HT-29 (cell line): ENCODE data around the gene TAF3. TPM values are rescaled to one million over a fixed set of nuclear protein-coding genes. Genes with fewer than 3 reads are reported as not detected.

Source experiments
- DNase-seq: peaks from one replicate; pipeline ENCODE4 v3.0.0-alpha.2; 2015; ENCODE audit warnings: low spot score
- total RNA-seq: library from RNA; depleted of rRNA; stranded (reverse); fragments of >200 nt; shearing (Covaris generic); gene quantifications from 2 replicates; pipeline ENCODE4 v1.2.3, GENCODE V29; 2014

The TAF3 gene
- total RNA-seq, 1 experiment from 2014 or later, result 2.3 TPM

DNA sequence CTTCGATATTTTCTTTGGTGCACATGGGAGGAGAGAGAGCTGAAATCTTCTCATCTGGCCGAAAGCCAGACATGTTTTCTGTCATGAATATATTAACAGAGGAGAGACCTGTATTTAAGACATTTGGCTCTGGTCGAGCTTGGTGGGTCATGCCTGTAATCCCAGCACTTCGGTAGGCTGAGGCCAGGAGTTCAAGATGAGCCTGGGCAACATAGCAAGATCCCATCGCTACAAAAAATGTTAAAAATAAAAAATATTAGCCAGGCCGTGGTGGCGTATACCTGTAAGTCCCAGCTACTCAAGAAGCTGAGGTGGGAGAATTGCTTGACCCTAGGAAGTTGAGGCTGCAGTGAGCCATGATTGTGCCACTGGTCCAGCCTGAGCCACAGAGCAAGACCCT, 214.3 kb downstream of the TAF3 start:
- DNase-seq, result no peak

DNA sequence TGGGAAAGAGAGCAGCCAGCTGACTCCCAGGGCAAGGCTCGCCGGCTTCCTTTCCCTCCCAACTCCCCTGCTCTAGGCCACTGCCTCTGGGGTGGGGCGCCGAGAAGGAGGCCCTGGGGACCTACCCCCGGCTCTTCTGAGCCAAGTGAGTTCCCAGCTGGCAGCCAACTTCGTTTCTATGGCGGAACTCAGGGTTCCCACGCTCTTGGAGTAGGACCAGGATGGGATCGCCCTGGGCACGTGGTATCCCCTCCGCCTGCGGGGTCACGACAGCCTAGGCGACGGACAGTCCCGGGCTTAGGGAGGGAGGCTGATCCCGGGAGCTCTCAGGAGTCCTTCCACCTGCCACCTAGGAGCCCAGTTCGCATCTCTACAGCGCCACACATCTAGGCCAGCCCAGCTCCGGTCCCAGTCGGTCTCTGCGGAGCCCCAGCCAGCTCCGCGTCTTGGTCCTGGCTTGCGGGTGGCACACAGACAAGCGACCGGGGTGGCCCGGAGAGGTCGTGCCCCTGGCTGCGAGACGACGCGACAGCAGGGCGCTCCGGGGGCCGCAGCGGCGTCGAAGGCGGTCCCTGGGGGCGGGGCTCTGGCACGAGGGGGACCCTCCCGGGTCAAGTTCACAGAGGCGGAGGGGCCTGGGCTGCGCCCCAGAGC, 215.6 kb downstream of the TAF3 start:
- DNase-seq, result no peak

DNA sequence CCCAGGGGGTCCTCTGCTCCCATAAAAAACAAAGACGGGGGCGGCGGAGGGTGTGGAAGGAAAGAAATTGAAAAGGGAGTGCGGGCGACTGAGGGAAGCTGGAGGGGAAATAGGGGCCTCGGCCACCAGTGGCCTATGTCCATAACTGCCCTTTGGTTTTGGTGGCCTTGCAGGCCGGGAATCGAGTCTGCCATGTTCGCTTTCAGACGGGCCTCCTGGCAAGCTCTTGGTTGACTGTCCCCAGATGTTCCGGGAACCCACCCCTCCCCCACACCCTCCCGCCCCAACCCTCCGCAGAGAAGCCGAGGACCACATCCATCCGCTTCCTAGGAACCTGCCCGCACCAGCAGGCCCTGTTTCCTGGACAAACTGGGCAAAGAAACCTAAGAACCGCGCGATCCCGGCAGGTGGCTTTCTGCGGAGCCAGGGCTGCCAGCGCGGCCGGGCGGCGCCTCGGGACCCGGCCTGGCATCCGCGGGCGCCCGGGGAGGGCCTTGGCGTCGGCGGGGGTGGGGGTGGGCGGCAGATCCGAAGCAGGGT, 216.2 kb downstream of the TAF3 start:
- DNase-seq, result no peak

DNA sequence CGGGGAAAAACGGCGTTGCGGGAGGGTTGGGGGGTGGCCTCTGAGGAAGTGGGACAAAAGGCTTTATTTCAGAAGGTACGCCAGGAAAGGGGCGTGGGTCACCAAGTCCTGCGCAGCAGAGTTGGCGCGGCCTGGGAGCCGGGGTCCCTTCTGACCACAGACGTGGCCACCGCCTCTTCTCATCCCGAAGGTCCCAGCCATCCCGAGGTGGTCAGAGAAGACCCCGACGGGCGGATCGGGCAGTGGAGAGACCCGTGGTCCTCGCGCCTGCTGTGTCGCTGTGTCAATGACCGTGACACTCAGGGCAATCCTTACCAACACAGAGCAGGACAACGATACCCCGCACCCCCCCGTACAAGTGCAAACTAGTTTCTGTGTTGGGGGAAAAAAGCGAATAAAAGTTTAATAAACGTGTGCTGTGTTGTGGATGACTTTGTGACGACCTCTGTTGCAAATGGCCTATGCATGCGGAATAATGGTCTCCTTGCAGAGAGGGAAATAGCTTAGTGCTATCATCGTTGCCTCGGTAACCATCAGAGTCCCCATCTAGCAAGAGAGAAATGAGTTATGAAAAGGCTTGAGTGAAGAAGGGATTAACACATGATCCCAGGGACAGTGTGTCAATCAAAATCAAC, 216.8 kb downstream of the TAF3 start:
- DNase-seq, result no peak

DNA sequence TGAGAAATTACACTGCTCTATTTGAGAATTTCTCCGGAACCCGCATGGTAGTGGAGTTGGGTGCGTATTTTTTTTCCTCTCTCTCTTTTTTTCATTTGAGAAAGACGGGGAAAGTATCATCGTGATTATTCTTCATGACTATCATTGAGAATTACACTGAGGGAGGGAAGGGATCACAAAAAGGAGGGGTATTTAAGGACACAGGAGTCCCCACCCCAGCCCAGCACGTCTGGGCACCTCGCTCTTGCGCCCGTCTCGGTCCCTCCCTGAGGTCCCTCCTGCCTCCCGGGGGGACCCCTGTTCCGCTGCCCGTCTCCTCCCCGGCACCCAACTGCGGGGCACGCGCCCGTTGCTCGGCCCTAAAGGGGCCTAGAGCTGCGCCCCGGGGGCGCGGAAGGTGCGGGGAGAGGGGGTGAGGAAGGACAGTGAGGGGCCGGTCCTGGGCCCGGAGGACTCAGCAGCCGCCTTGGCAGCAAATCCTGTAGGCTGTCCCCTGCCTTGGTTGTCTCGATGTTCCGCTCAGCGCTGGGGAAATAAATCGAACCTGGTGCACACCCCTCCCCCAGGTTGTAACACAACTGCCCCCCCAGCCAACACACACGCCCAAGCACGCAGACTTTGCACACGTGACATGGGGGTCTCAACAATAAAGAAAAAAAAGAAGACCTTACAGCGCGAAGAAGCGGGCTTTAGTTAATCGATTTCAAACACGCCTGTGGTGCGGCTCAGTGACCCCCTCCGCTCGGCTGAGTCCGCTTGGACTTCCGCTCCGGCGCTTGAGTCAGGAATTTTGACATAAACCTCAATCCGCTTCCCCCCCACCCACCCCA, 217.6 kb downstream of the TAF3 start:
- DNase-seq, result no peak

DNA sequence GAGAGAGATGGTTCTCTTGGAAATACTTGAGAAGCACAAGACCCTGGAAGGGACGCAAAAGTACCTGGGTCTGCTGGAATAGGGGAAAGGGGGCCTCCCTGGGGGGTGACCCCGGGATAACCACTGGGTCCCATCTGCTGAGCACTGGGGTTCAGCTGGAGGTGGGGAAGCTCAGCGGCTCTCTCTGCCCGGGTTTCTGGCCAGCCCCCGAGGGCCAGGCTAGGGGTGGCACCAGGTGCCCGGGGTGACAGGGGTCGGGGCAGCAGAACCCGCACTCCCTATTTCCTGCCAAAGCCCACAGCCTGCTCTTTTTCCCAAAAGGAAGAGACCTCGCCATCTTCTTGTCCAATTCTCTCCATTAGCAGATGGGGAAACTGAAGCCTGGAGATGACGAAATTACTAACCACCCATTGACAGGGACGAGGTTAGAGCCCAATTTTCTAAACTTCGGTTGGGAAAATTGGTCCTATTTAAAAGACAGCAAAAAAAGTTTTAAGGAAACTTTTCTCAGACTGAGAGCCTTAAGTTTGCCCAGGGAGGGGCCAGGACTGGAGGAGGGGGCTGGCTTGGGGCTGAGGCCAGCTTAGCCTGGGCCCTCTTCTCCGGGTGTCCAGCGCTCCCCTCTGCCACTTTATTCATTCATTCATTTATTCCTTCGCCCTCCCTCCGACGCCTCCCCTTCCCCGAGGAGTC, 218.3 kb downstream of the TAF3 start:
- no peak for DNase-seq

DNA sequence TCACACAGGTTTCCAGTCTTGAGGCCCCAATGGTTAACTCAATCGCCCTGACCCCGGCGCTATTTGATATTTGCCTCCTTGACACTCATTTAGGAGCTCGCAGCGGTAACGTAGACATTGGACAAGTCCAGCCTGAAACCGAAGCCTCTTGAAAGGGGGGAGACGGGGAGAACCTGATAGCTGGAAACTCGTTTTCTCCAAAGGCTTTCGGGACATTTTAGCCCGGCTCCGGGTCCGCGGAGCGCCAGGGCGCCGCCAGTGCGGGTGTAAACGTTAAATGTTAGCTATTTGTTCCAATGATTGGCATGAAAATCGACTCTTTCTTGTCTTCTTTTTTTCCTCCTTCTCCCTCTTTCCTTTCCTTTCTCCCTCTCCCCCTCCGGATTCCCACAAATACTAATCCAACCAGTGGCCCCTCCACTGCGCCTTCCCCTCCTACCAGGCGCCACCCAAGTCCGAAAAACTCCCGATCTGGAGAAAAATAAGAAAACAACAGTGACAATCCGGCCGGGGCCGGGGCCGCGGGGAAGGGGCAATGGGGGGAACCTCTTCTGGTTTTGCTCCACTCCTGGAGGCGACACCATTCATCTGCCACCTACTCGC, 219.0 kb downstream of the TAF3 start:
- no peak for DNase-seq

DNA sequence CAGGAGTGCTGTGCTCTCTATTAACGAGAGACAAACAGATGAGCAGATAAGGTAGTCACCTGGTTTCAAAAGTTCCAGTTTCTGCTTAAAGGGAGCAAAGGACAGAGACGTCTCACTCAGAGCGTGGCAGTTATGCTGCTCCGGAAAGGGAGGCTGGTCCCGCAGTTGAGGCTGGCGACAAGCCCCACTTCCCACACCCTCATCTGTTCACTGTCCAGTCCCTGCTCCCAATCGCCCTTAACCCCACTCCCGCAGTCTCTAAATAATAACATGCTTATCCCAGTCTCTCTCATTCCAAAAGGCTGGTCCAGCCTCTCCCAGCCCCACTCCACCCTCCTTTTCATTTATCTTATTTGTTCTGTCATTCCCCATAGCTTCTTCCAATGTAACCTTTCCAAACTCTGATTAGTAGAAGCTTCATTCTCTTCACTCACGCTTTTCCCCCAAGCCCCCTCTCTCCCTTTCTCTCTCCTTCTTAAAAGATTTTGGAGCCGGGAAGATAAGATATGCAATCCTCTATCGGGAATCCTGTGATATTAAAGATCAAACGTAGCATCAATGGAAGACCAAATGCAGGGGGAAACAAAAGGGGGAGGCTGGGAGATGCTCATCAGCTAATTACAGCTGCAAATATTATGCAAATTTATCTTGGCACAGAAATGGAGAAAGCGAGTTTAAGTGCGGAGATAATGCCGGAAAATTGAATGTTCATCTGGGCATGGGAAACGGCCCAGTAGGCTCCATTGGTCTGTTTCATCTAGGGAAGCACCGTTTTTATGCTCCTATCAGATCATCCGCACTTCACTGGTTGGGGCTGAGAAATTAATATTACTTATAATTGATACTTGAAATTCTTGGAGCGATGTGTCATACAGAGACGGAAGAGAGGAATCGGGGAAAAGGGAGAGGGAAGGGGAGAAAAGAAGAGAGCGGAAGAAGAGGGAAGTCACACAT, 219.9 kb downstream of the TAF3 start:
- DNase-seq, result no peak

DNA sequence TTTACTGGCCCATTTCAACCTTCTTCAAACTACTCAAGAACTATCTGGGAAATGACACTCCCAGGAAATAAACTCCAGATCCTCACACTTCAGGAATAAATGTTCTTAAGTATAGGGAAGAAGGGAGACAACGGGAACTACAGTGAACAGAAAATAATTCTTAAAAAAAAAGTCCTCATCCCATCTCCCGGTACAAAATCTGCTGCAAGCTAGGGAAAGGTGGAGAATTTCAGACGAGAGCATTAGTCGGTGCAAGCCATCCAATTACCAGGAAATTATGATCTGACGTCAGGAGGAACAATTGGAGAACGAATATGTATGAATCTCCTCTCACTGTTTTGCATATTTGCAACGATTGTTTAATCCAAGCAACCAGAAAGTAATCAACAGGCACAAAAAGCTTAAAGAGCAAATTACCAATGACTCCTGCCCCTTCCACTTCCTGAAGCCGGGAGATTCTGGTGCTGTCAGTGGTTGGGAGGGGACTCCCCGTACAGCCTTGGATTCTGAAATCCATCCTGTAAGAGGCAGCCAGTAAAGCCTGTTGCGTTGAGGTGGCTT, 221.1 kb downstream of the TAF3 start:
- no peak for DNase-seq

DNA sequence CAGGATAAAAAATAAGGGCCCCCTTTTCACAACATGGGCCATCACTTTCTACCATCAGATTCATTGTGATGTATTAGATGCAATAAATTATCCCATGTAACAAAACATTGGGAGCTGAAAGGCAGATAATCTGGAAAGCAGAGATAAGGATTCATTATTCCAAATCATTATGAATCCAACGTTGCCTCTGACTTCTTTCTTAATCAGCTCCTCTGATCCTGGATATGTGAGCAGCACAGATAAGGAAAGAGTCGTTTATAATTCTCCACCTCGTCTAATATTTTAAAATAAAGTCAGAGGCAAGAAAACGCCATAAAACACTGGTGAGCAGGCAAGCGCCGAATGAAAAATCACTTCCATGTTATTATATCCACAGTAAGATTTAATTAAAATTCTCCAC, 222.3 kb downstream of the TAF3 start:
- DNase-seq, result no peak

DNA sequence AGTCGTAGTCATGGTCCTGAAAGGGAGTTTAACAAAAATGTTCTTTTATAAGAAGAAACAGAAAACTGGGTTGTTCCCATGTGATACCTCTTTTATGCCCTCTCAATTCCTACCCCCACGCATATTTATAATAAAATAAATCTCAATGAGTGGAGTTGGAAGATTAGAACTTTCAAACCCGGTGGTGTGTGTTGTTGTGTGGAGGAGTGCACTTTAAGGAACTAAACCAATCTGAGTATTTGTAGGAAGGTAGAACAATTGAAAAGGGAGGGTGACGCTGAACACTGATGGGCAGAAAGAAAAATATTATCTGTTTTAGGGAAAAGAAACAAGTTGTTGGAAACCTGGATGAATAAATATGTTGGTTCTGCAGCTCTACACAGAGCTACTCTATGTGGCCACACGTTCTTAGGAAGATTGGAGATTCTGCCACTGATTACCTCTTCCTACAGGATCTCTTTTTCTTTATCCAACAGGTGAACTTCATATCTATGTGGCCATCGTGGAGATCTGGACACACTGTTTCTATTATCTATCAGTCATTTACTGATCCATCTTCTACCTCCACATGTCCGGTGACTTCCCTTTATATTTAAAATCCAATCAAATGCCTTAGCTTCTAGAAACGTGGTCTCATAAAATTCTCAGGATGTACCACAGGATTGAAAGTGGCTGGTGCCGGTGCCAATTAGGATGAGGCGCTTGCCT, 223.1 kb downstream of the TAF3 start:
- no peak for DNase-seq

DNA sequence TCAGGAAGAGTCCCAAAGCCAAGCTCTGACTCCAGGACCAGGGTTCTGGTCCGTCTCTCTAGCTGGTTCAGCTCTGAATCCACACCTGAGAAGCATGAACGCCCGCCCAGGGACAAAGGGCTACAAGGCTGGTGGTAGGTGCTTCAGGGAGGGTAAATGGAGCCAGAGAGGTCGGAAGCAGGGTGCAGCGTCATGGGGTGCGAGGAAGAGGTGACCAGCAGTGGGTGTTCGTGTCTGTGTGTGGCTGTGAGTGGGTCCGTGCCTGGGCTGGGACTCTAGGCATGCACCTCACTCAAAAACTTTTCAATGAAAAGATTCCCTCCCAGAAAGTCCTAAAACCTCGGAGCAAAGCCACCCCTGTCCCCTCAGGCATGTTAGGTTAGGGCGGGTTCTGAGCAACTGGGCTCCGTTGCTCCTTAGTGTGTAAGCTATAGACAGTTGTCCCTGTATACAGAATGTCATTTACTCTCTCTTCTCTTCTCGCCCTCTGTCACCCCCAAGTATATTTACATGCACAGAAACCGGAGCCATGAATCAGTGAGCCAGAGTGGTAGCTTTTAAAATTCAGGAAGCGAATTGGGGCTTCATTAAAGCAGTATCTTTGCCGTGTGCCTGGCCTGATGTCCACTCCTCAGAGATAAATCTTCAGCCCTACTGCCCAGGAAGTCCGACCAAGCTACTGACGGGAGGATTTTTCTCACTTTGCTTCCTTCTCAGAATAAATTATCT, 223.9 kb downstream of the TAF3 start:
- DNase-seq, result no peak

DNA sequence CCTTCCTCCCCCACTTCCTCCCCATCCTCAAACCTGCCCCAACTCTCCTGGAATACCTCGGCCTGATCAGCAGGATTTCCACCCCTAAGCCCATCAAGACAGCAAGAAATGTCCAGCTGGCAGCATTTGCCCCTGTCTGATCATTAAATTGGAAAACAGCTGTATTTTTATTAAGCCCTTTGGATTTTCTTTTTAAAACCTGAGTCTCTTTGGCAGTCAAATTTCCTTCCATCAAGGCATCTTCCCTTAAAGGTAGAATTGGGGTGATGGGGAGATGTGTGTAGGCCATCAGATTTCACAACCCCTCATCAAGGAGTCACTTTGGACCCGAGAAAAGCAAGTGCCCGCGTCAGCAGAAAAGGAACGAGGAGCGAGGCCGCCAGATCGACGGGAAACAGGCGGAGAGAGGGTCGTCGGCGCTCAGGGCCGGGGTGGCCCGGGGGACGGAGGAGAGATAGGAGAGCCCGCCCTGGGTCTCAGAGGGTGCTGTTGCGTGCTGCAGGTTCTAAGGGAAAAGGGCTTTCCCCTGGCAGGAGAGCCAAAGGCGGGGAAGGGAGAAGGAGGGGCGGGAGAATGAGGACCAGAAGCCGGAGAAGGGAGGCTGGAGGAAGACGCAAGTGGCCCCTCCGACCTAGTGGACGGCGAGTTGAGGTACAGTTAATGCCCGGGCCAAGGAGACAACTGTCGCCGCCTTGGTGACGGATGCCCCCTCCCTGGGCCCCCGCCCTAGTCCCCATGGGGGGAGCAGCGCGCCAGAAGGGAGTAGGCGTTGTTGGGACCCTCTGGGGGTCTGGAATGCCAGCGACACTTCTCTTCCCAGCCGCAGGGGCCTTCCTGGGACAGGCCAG, 224.6 kb downstream of the TAF3 start:
- no peak for DNase-seq

DNA sequence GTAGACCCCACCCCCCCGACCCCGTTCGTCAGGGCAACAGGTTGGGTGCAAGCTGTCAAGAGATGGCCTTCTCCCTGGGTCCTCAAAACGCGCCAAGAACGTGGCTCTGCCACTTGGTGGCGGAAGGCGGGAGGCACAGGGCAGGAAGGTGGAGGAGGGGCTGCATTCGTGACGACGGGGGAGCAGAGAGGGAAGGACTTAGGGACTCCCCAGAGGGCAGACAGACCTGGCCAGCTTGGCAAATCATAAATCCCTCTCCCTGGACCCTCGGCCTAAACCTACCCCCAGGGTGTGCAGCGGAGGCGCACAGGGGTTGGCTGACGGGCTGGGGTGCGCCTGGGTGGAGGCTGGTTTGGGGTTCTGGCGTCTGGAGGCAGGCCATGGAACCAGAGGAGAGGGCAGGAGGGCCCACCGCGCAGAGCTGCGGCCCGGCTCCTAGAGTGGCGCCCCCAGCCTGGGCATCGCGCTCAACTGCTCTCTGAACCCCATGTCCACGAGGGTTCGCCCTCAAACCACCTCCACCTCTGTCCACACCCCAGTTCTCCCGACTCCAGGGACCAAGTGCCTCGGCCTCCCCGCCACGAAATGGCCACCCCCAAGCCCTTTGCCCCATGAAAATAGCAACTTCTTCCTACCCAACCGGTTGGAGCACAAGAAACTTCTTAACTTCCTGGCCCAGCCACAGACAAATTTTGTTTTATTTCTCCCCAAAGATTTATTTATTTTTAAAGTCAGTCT, 225.4 kb downstream of the TAF3 start:
- no peak for DNase-seq

DNA sequence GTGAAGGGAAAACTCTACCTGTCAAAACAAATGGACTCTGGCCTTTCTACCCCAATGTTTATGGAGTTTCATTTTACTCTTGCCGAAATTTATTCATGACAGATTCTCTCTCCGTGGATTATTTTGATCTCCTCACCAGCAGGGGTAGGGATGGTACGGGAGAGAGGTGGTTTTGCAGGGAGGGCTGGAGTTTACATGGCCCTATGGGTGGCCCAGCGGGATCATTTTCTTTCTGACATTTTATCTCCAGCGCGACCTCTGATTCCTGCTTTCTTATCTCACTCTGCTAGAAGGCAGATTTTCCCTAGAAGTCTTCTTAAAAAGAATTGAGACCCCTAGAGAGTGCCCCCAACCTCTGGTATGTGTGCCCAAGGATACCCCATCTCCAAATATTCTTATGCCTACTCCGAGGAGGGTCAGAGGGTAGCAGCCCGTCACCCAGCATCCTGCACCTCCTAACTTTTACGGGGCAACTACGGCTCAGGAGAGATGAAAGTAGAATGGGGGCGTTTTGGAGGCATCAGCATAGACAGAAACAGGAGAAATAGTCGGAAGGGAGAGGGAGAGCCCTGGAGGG, 226.1 kb downstream of the TAF3 start:
- no peak for DNase-seq

DNA sequence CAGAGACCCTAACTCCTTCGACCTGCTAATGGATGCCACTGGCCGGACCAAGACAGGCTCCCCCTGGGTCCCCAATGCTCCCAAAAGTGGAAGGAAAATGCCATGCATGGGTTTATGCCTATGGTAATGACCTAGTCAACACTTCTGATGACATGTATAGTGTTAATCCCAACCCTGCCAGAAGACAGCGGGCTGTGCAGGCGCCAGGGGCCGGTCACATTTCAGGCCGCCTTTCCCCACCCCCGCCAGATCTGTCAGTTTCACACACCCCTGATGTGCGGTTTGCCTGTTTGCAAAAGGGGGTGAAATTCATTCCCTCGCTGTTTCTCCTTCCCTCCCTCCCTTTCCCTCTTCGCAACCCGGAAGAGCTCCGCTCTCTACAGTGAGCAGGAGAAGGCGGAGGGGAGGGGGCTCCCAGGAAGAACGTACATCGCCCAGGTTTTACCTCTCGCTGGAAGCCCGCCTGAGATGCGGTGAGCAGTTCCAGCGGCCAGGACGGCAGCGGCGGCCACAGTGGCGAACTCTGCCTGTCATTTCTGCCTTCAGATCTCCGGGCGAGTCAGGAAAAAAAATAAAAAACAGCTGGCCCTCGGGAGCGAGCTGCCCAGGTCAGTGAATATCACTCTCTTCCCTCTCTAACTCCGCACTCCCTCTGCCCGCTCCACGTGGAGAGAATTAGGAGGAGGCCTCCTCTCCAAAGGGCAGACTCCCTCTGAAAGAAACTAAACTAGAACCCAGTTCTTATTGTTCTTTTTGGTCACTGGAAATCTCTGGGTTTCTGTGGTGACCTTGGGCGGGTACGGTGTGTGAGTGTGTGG, 226.8 kb downstream of the TAF3 start:
- no peak for DNase-seq
